Astrocyte (in vitro differentiated cells and primary cell): ENCODE data around the gene PHF19.

Experiments
- EZH2 ChIP-seq: IDR thresholded peaks from 2 replicates; pipeline ENCODE4 v1.6.1; 2012; ENCODE audit warnings: mild to moderate bottlenecking, low read length, inconsistent platforms; ENCODE audit not compliant: insufficient read depth
- TF ChIP-seq, protein P1 (sequence below): IDR thresholded peaks from 2 replicates; pipeline ENCODE4 v1.5.1; 2011; ENCODE audit warnings: low read depth, mild to moderate bottlenecking, inconsistent platforms, low read length, moderate library complexity; ENCODE audit not compliant: insufficient read depth

GRCh38 chr9:120830151-120830550 lies 46.8 kb downstream of the PHF19 start:
- no peak for TF ChIP-seq EZH2
- TF ChIP-seq, protein P1, sequence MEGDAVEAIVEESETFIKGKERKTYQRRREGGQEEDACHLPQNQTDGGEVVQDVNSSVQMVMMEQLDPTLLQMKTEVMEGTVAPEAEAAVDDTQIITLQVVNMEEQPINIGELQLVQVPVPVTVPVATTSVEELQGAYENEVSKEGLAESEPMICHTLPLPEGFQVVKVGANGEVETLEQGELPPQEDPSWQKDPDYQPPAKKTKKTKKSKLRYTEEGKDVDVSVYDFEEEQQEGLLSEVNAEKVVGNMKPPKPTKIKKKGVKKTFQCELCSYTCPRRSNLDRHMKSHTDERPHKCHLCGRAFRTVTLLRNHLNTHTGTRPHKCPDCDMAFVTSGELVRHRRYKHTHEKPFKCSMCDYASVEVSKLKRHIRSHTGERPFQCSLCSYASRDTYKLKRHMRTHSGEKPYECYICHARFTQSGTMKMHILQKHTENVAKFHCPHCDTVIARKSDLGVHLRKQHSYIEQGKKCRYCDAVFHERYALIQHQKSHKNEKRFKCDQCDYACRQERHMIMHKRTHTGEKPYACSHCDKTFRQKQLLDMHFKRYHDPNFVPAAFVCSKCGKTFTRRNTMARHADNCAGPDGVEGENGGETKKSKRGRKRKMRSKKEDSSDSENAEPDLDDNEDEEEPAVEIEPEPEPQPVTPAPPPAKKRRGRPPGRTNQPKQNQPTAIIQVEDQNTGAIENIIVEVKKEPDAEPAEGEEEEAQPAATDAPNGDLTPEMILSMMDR = no peak
